WTC11 (cell line): ENCODE data around the gene AIG1. TPM values are rescaled to one million over a fixed set of nuclear protein-coding genes. Genes with fewer than 3 reads are reported as not detected.

ENCODE experiments used
- ATAC-seq: fragments of 200-7000 bp; cut with Tn5 transposase; 2 replicates; pipeline ENCODE4 v1.10.0; 2021; ENCODE audit warnings: mild to moderate bottlenecking, moderate library complexity
- CTCF ChIA-PET: fragments of 300-600 bp; sonication (Branson Sonifier 250); formaldehyde crosslinking; loops from one replicate; lab custom pipeline; 2021; ENCODE audit warnings: antibody characterized with exemption; lab: Charles Lee
- POLR2A ChIA-PET: fragments of 350-600 bp; sonication (Branson Sonifier 250); formaldehyde crosslinking; loops from one replicate; lab custom pipeline; 2021; ENCODE audit warnings: antibody characterized with exemption; lab: Charles Lee
- DNase-seq: peaks from one replicate; pipeline ENCODE4 v3.0.0; 2021; ENCODE audit warnings: low spot score
- H3K27ac Mint-ChIP-seq: 2 replicates; pipeline ENCODE4 v1.8.0; 2021; ENCODE audit warnings: mixed read lengths
- H3K27me3 Mint-ChIP-seq: 2 replicates; pipeline ENCODE4 v1.8.0; 2021; ENCODE audit warnings: low read depth, mild to moderate bottlenecking, moderate library complexity, mixed read lengths
- H3K36me3 Mint-ChIP-seq: 2 replicates; pipeline ENCODE4 v1.8.0; 2021; ENCODE audit warnings: mixed read lengths
- H3K4me1 Mint-ChIP-seq: 2 replicates; pipeline ENCODE4 v1.8.0; 2022; ENCODE audit warnings: mixed read lengths
- H3K4me3 Mint-ChIP-seq: 2 replicates; pipeline ENCODE4 v1.8.0; 2021; ENCODE audit warnings: mild to moderate bottlenecking, moderate library complexity, mixed read lengths
- H3K9me3 Mint-ChIP-seq: 2 replicates; pipeline ENCODE4 v1.8.0; 2021; ENCODE audit warnings: mixed read lengths
- ARID4B ChIP-seq: sonication (generic); formaldehyde crosslinking; IDR thresholded peaks from 2 replicates; pipeline ENCODE4 v1.8.0; 2023; ENCODE audit warnings: missing genetic modification reagents, mild to moderate bottlenecking, borderline replicate concordance
- E2F4 ChIP-seq: sonication (generic); formaldehyde crosslinking; IDR thresholded peaks from 2 replicates; pipeline ENCODE4 v1.8.1; 2022; ENCODE audit warnings: low read depth, mild to moderate bottlenecking, moderate library complexity, missing genetic modification reagents, borderline replicate concordance
- EMX1 ChIP-seq: fragments of 250-450 bp; sonication (Bioruptor Pico); IDR thresholded peaks from 2 replicates; pipeline ENCODE4 v1.8.0; 2021; ENCODE audit warnings: mild to moderate bottlenecking
- GABPB1 ChIP-seq: sonication (generic); formaldehyde crosslinking; IDR thresholded peaks from 2 replicates; pipeline ENCODE4 v1.8.1; 2023; ENCODE audit warnings: mild to moderate bottlenecking, missing genetic modification reagents
- MLX ChIP-seq: sonication (generic); formaldehyde crosslinking; IDR thresholded peaks from 2 replicates; pipeline ENCODE4 v1.8.1; 2023; ENCODE audit warnings: mild to moderate bottlenecking, missing genetic modification reagents, moderate library complexity
- NR1H2 ChIP-seq: sonication (generic); formaldehyde crosslinking; IDR thresholded peaks from 2 replicates; pipeline ENCODE4 v1.9.0; 2021; ENCODE audit warnings: mild to moderate bottlenecking, moderate library complexity, missing genetic modification reagents
- PRRX2 ChIP-seq: fragments of 250-450 bp; sonication (Bioruptor Pico); IDR thresholded peaks from 2 replicates; pipeline ENCODE4 v1.8.0; 2021; ENCODE audit warnings: mild to moderate bottlenecking
- RELA ChIP-seq: sonication (generic); formaldehyde crosslinking; IDR thresholded peaks from 2 replicates; pipeline ENCODE4 v1.8.1; 2022; ENCODE audit warnings: missing genetic modification reagents, mild to moderate bottlenecking, borderline replicate concordance
- RORB ChIP-seq: fragments of 250-450 bp; sonication (Bioruptor Pico); IDR thresholded peaks from 2 replicates; pipeline ENCODE4 v1.9.0; 2021; ENCODE audit warnings: mild to moderate bottlenecking
- SMAD4 ChIP-seq: sonication (generic); formaldehyde crosslinking; IDR thresholded peaks from 2 replicates; pipeline ENCODE4 v1.8.0; 2022; ENCODE audit warnings: mild to moderate bottlenecking, missing genetic modification reagents
- SOX15 ChIP-seq: fragments of 250-450 bp; sonication (Bioruptor Pico); IDR thresholded peaks from 2 replicates; pipeline ENCODE4 v1.9.0; 2021; ENCODE audit warnings: mild to moderate bottlenecking
- SP1 ChIP-seq: sonication (generic); formaldehyde crosslinking; conservative IDR thresholded peaks from 2 replicates; pipeline ENCODE4 v1.8.1; 2022; ENCODE audit warnings: missing genetic modification reagents
- TEAD4 ChIP-seq: sonication (generic); formaldehyde crosslinking; IDR thresholded peaks from 2 replicates; pipeline ENCODE4 v1.8.0; 2022; ENCODE audit warnings: mild to moderate bottlenecking, missing genetic modification reagents
- ZBTB43 ChIP-seq: sonication (generic); formaldehyde crosslinking; IDR thresholded peaks from 2 replicates; pipeline ENCODE4 v1.8.1; 2023; ENCODE audit warnings: mild to moderate bottlenecking, missing genetic modification reagents
- ZNF121 ChIP-seq: sonication (generic); formaldehyde crosslinking; IDR thresholded peaks from 2 replicates; pipeline ENCODE4 v1.8.0; 2023; ENCODE audit warnings: missing genetic modification reagents
- ZNF512 ChIP-seq: sonication (generic); formaldehyde crosslinking; IDR thresholded peaks from 2 replicates; pipeline ENCODE4 v1.8.1; 2022; ENCODE audit warnings: missing genetic modification reagents, borderline replicate concordance
- total RNA-seq: library from RNA; stranded (reverse); gene quantifications from 3 replicates; pipeline ENCODE4 v1.2.3, GENCODE V29; 2021
- TF ChIP-seq, protein P1 (sequence below): fragments of 250-450 bp; sonication (Bioruptor Pico); IDR thresholded peaks from 2 replicates; pipeline ENCODE4 v1.9.0; 2021; ENCODE audit warnings: moderate library complexity, mild to moderate bottlenecking, inconsistent platforms, borderline replicate concordance
- TF ChIP-seq, protein P2 (sequence below): sonication (generic); formaldehyde crosslinking; IDR thresholded peaks from 2 replicates; pipeline ENCODE4 v1.8.1; 2023; ENCODE audit warnings: mild to moderate bottlenecking, missing genetic modification reagents, borderline replicate concordance

Gene AIG1
- total RNA-seq, 1 experiment from 2014 or later: 38.8 TPM

DNA sequence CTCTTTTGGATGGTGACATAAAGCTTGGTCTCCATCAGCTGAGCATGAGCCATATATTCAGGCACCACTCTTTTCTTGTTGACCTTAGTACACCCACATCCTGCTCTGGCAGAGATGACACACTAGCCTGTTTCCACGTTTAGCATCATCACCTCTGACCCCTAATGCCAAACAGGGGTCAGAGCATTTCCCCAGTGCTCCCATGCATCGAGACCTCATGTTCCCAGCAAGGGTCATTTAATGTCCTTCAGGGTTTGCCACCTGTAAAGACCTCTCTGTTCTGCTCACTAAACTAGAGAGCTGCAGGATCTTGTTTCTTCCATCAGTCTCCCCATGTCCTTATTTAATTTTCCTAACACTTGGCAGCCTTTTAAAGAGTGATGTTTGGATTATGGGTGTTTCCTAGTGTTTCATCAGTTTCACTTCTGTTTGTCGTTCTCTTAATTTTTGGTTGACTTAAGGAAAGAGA lies 97.5 kb downstream of the AIG1 start (continued):
- TF ChIP-seq, protein P1, sequence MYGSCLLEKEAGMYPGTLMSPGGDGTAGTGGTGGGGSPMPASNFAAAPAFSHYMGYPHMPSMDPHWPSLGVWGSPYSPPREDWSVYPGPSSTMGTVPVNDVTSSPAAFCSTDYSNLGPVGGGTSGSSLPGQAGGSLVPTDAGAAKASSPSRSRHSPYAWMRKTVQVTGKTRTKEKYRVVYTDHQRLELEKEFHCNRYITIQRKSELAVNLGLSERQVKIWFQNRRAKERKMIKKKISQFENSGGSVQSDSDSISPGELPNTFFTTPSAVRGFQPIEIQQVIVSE (CRISPR knock-in tag): no peak
- TF ChIP-seq ZNF512 (CRISPR knock-in tag) (no peak), SP1 (CRISPR knock-in tag) (no peak), RELA (CRISPR knock-in tag) (no peak), SOX15 (CRISPR knock-in tag) (no peak), ARID4B (no peak), TEAD4 (no peak), E2F4 (no peak), SMAD4 (CRISPR knock-in tag) (no peak)
- TF ChIP-seq, protein P2, sequence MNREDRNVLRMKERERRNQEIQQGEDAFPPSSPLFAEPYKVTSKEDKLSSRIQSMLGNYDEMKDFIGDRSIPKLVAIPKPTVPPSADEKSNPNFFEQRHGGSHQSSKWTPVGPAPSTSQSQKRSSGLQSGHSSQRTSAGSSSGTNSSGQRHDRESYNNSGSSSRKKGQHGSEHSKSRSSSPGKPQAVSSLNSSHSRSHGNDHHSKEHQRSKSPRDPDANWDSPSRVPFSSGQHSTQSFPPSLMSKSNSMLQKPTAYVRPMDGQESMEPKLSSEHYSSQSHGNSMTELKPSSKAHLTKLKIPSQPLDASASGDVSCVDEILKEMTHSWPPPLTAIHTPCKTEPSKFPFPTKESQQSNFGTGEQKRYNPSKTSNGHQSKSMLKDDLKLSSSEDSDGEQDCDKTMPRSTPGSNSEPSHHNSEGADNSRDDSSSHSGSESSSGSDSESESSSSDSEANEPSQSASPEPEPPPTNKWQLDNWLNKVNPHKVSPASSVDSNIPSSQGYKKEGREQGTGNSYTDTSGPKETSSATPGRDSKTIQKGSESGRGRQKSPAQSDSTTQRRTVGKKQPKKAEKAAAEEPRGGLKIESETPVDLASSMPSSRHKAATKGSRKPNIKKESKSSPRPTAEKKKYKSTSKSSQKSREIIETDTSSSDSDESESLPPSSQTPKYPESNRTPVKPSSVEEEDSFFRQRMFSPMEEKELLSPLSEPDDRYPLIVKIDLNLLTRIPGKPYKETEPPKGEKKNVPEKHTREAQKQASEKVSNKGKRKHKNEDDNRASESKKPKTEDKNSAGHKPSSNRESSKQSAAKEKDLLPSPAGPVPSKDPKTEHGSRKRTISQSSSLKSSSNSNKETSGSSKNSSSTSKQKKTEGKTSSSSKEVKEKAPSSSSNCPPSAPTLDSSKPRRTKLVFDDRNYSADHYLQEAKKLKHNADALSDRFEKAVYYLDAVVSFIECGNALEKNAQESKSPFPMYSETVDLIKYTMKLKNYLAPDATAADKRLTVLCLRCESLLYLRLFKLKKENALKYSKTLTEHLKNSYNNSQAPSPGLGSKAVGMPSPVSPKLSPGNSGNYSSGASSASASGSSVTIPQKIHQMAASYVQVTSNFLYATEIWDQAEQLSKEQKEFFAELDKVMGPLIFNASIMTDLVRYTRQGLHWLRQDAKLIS: no peak

- ATAC-seq (no peak), DNase-seq (no peak)
- Mint-ChIP-seq H3K9me3 (no peaks in the 10 kb centered on the region), H3K4me3 (no peak overlapping the region), H3K27ac (no peak overlapping the region), H3K27me3 (no peaks in the 10 kb centered on the region), H3K4me1 (peaks cover 6% of the 10 kb centered on the region; the same call in 1 of the 2 replicates), H3K36me3 (no peaks in the 10 kb centered on the region)
- ChIA-PET CTCF (interaction anchor here (0.7 to 1.6 kb wide), 2 partner anchors 17 to 245 kb away, joined by 3 to 5 read pairs; no protein-coding TSS in a partner anchor), POLR2A (no interaction called here)
- TF ChIP-seq ZNF121 (CRISPR knock-in tag) (no peak), RORB (CRISPR knock-in tag) (no peak), PRRX2 (CRISPR knock-in tag) (no peak), ZNF512 (CRISPR knock-in tag) (no peak), NR1H2 (CRISPR knock-in tag) (no peak), MLX (CRISPR knock-in tag) (no peak), GABPB1 (CRISPR knock-in tag) (no peak), EMX1 (no peak), E2F4 (no peak), ZBTB43 (CRISPR knock-in tag) (no peak)
Observed at GRCh38 chr6:143159001-143159400, 98.3 kb downstream of the AIG1 start.
